Measurements from ENCODE around the gene DCST2.

Gene DCST2

DNA sequence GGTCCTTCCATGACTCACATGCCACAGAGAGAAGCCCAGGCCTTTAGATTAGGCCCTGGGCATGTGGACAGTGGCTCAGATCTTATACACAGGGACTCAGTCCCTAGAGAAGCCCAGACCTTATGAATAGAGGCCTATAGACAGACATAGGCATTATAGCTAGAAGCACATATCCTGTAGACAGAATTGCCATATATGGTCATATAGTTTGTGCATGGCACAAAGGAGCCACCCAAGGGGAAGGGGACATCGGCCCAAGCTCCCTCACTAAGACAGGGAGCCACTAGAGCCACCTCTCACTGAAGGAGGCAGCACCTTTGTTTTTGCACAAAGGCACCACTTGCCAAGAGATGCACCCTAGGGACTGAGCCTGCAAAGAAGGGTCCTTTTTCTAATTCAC, 42.8 kb upstream of the DCST2 start:
- H3K9ac ChIP-seq (ENCODE audit: low read depth, low read length) = no peak overlapping the region
- H3K9me3 ChIP-seq (ENCODE audit: control insufficient read depth, insufficient read depth, low read length) = no peaks in the 10 kb centered on the region
- peaks cover 19% of the 10 kb centered on the region for H3K4me1 ChIP-seq (ENCODE audit: control insufficient read depth, insufficient read depth, low read length)

DNA sequence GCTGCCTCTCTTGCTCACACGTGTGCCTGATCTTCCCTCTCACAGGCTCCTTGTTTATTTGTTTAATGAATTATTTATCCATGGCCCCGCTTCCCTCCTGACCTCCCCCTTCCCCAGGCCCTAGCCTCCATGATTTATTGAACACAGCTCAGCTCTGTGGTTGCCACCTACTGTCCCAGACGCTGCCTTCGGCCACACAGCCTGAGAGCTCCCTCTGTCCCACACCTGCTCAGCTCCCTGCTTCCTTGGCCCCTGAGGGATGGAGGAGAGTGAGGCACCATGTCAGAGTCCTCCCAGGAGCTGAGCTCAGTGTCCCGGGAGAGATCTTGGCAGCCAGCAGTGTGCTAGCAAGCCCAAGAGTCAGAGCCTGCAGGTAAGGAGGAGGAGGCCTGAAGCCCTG, 42.0 kb upstream of the DCST2 start:
- Histone ChIP-seq H3K4me1 (ENCODE audit: control insufficient read depth, insufficient read depth, low read length) (peaks cover 17% of the 10 kb centered on the region), H3K9me3 (ENCODE audit: control insufficient read depth, insufficient read depth, low read length) (no peaks in the 10 kb centered on the region), H3K4me3 (ENCODE audit: low read depth, low read length) (no peak overlapping the region), H3K27me3 (ENCODE audit: control insufficient read depth, insufficient read depth, low read length) (peaks cover 78% of the 10 kb centered on the region), H3K36me3 (ENCODE audit: control insufficient read depth, insufficient read depth, low read length) (no peaks in the 10 kb centered on the region), H3K9ac (ENCODE audit: low read depth, low read length) (no peak overlapping the region)

More for the DNA sequence above, 42.8 kb upstream of the DCST2 start:
- H3K36me3 ChIP-seq (ENCODE audit: control insufficient read depth, insufficient read depth, low read length) = no peaks in the 10 kb centered on the region
- H3K27me3 ChIP-seq (ENCODE audit: control insufficient read depth, insufficient read depth, low read length) = peaks cover 79% of the 10 kb centered on the region
- H3K4me3 ChIP-seq (ENCODE audit: low read depth, low read length) = no peak overlapping the region

DNA sequence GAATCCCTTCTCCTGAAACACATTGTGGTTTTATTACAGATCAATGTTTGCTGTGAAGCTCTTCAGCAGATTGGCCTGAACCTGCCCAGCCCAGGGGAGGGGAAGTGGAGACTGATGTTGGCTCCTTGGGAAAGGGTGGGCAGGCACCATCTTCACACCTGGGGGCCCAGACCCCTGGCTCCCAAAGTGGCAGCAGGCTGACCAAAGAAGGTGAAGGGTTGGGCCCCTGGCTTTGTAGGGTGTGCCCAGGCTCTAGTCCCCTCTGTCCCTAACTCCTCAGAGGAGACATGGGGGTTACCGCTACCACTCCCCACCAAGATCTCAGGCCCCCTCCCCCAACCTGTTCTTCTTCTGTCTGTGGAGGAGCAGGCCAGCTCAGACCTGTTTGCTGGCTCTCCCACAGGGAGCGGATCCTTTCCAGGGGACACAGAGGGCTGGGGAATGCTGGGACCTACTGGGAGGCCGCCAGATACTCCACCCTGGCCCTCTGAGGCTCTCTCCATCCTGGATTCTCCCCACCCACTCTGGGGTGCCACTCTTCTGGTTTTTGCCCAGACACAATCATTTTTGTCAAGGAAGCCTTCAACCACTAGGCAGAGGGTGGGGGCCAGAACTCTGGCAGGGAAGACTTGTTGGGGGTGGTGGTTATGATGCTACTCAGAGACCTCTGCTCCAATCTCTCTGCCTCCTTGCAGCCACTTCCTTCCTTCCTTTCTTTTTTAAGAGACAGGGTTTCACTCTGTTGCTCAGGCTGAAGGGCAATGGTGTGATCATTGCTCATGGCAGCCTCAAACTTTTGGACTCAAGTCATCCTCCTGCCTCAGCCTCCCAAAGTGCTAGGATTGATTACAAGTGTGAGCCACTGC, 40.0 kb upstream of the DCST2 start:
- Histone ChIP-seq H3K9me3 (ENCODE audit: control insufficient read depth, insufficient read depth, low read length) (no peaks in the 10 kb centered on the region), H3K27me3 (ENCODE audit: control insufficient read depth, insufficient read depth, low read length) (peaks cover 67% of the 10 kb centered on the region), H3K36me3 (ENCODE audit: control insufficient read depth, insufficient read depth, low read length) (no peaks in the 10 kb centered on the region), H3K9ac (ENCODE audit: low read depth, low read length) (no peak overlapping the region), H3K4me3 (ENCODE audit: low read depth, low read length) (no peak overlapping the region), H3K4me1 (ENCODE audit: control insufficient read depth, insufficient read depth, low read length) (peaks cover 17% of the 10 kb centered on the region)

DNA sequence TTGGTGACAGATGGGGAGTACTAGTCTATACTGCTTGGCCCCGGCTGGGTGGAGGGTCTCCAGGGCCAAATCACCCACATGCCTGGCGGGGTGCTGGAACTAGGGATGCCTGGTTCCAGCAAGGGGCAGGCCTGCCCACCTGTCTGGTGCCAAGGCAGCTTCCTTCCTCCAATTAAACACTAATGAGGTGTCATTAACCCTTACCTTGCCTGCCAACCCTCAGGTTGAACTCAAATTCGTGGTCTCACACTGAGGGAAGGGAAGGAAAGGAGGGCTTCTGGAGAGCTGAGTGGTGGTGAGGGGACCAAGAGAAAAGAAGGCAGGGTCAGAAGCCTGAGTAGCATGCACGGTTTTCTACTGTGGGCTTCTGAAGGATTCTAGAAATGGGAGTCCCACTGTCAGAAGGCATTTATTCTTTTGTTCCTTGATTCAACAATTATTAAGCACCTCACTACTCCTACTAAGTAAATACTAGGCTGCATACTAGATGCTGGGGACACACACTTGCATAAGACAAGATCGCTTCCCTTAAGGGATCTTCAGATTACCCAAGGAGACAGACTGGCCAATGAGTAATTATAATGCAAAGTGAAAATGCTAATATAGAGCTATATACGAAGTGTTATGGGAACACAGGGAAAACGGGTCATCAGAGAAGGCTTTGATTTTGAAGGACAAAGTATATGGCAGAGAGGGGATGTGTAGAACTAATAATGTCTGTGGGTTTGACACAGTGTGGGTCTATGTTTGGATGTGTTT, 39.1 kb upstream of the DCST2 start:
- Histone ChIP-seq H3K36me3 (ENCODE audit: control insufficient read depth, insufficient read depth, low read length) (no peaks in the 10 kb centered on the region), H3K9ac (ENCODE audit: low read depth, low read length) (no peak overlapping the region), H3K4me3 (ENCODE audit: low read depth, low read length) (peak overlapping the region; percentile 5), H3K9me3 (ENCODE audit: control insufficient read depth, insufficient read depth, low read length) (no peaks in the 10 kb centered on the region), H3K27me3 (ENCODE audit: control insufficient read depth, insufficient read depth, low read length) (peaks cover 59% of the 10 kb centered on the region), H3K4me1 (ENCODE audit: control insufficient read depth, insufficient read depth, low read length) (peaks cover 17% of the 10 kb centered on the region)

DNA sequence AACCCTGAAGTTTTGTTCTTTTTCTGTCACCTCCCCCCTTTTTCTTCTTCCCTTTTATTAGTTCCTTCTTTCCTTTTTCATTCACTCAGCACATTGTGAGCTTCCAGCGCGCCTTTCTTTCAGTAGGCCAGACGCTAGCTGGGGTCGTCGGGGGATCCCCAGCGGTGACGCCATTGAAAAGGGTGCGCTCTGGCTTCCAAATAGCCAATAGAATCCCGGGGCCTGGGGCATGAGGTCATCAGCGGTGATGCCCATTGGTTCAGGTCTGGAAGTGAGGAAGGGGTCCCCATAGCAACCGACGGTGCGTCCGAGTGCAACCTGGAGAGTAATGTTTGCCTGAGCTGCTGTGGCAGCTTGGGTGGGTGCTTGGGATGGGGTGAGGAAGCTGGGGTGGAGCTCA, 38.1 kb upstream of the DCST2 start:
- Histone ChIP-seq H3K27me3 (ENCODE audit: control insufficient read depth, insufficient read depth, low read length) (peaks cover 49% of the 10 kb centered on the region), H3K9me3 (ENCODE audit: control insufficient read depth, insufficient read depth, low read length) (no peaks in the 10 kb centered on the region), H3K4me3 (ENCODE audit: low read depth, low read length) (peak overlapping the region; percentile 72), H3K4me1 (ENCODE audit: control insufficient read depth, insufficient read depth, low read length) (peaks cover 17% of the 10 kb centered on the region), H3K9ac (ENCODE audit: low read depth, low read length) (no peak overlapping the region), H3K36me3 (ENCODE audit: control insufficient read depth, insufficient read depth, low read length) (peaks cover 4% of the 10 kb centered on the region)

DNA sequence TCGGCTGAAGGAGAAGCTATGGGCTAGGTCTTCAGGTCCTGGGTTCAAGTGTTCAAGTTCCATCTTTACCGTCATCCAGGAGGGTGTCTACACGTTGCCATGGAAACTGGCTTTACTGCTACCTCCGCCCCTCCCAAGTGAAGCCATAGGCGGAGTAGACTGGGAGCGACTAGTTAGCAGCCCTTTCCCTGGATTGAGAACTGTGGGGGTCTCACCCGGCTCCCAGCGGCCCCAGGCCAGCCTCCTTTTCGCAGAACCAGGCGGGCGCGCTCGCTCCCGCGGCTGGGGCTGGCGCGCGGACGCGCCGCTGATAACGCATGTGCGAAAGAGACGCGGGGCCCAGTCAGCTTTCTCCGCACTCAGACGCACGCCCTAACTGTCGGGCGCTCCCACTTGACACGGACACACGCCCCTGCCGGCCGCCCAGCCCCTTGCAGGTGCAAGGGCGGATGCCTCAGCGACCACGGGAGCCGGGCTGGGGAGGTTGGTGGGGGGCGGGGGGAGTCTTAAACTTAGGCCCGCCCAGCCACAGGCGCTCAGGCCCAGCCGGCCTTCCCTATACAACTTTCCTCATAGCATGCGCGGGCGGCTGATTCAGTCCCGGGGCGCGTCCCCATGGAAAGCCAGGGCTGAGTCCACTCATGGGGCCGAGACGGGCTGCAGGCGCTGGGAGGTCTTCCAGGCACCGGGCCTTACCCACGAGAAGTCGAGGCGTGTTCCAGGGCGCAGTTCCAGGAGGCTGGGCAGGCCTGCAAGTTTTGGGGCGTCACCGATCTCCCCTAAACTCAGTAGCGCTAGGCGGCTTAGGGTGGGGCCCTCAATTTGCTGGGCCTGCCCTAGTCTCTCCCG, 37.4 kb upstream of the DCST2 start:
- no peaks in the 10 kb centered on the region for H3K9me3 ChIP-seq (ENCODE audit: control insufficient read depth, insufficient read depth, low read length)
- H3K27me3 ChIP-seq (ENCODE audit: control insufficient read depth, insufficient read depth, low read length) = peaks cover 42% of the 10 kb centered on the region
- peaks cover 7% of the 10 kb centered on the region for H3K36me3 ChIP-seq (ENCODE audit: control insufficient read depth, insufficient read depth, low read length)
- H3K4me1 ChIP-seq (ENCODE audit: control insufficient read depth, insufficient read depth, low read length) = peaks cover 17% of the 10 kb centered on the region
- peak overlapping the region; percentile 72 for H3K4me3 ChIP-seq (ENCODE audit: low read depth, low read length)
- H3K9ac ChIP-seq (ENCODE audit: low read depth, low read length) = no peak overlapping the region

DNA sequence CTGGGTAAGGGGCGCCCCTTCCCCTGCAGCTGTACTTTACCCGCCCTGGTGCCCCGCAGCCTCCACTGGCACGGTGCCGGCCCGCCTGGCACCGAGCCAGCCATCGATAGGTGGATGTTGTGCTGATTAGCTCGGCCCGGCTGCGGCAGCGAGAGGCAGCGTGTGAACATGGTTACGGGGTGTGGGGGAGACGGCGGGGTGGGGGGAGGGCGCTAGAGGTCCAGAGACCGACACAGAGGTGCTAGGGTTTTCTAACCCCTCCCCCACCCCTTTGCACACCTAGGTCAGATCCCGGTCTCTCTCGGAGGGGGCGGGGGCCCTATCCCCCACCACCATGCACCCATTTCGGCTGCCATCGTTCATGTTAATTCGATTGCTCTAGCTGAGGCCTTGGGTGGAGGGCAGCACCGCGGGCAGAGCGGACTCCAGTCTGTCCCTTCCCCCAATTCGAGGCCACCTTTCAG, 36.6 kb upstream of the DCST2 start:
- peak overlapping the region; percentile 72 for H3K4me3 ChIP-seq (ENCODE audit: low read depth, low read length)
- no peak overlapping the region for H3K9ac ChIP-seq (ENCODE audit: low read depth, low read length)
- peaks cover 17% of the 10 kb centered on the region for H3K4me1 ChIP-seq (ENCODE audit: control insufficient read depth, insufficient read depth, low read length)

DNA sequence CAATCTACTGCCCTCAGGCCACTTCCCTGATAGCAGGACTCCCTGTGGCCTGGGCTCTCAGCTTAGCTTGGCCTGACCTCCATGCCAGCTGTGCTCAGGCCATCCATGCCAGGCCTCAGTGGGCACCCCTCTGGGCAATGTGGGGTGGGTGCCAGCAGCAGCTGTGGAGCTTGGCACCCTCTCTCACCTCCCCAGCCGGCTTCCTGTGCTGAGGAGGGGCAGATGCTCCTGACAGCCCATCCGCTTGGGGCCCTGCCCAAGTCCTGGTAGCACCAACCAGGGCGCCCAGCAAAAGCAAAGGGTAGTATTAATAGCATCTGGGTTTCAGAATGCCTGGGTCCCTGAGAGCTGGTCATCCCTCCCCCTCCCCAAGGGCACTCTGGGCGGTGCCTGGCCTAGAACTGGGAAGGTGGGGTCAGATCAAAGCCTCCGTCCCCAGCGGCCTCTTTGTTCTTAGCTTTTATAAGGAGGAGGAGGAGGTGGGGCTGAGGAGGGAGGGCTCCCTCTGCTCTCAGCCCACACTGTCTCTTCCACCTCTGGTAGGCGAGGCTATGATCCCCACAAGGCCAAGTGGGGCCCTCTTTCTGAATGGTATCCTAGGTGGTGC, 36.1 kb upstream of the DCST2 start:
- Histone ChIP-seq H3K27me3 (ENCODE audit: control insufficient read depth, insufficient read depth, low read length) (peaks cover 31% of the 10 kb centered on the region), H3K9me3 (ENCODE audit: control insufficient read depth, insufficient read depth, low read length) (no peaks in the 10 kb centered on the region), H3K9ac (ENCODE audit: low read depth, low read length) (no peak overlapping the region), H3K4me3 (ENCODE audit: low read depth, low read length) (peak overlapping the region; percentile 72), H3K4me1 (ENCODE audit: control insufficient read depth, insufficient read depth, low read length) (peaks cover 21% of the 10 kb centered on the region), H3K36me3 (ENCODE audit: control insufficient read depth, insufficient read depth, low read length) (peaks cover 7% of the 10 kb centered on the region)

More for the DNA sequence above, 36.6 kb upstream of the DCST2 start:
- H3K9me3 ChIP-seq (ENCODE audit: control insufficient read depth, insufficient read depth, low read length) = no peaks in the 10 kb centered on the region
- peaks cover 37% of the 10 kb centered on the region for H3K27me3 ChIP-seq (ENCODE audit: control insufficient read depth, insufficient read depth, low read length)
- peaks cover 7% of the 10 kb centered on the region for H3K36me3 ChIP-seq (ENCODE audit: control insufficient read depth, insufficient read depth, low read length)

DNA sequence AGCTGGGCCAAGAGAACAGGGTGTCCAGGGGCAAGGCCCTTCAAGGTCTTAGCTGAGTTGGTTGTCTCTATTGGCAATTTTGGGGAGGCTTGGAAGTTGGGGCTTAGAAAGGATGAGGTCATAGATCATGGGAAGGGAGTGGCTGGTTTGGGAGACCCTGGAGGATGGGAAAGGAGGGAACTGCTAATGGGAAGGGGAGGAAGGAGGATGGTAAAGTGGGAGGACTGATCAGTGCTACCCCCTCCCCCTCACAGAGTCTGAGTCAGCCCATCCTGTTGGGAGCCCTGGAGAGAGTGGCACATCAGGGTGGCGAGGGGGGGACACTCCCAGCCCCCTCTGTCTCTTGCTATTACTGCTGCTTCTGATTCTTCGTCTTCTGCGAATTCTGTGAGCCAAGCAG, 35.0 kb upstream of the DCST2 start:
- Histone ChIP-seq H3K4me3 (ENCODE audit: low read depth, low read length) (no peak overlapping the region), H3K4me1 (ENCODE audit: control insufficient read depth, insufficient read depth, low read length) (peaks cover 24% of the 10 kb centered on the region), H3K9ac (ENCODE audit: low read depth, low read length) (no peak overlapping the region), H3K36me3 (ENCODE audit: control insufficient read depth, insufficient read depth, low read length) (peaks cover 7% of the 10 kb centered on the region), H3K27me3 (ENCODE audit: control insufficient read depth, insufficient read depth, low read length) (peaks cover 24% of the 10 kb centered on the region), H3K9me3 (ENCODE audit: control insufficient read depth, insufficient read depth, low read length) (no peaks in the 10 kb centered on the region)

DNA sequence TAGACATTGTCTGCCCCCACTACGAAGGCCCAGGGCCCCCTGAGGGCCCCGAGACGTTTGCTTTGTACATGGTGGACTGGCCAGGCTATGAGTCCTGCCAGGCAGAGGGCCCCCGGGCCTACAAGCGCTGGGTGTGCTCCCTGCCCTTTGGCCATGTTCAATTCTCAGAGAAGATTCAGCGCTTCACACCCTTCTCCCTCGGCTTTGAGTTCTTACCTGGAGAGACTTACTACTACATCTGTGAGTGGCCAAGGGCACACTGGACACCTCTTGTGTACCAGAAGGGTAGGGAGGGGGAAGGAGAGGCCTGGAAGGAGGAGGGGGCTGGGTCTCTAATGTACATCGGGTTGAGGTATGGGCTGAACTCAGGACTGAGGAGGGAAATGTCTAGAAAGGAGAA, 33.2 kb upstream of the DCST2 start:
- Histone ChIP-seq H3K4me1 (ENCODE audit: control insufficient read depth, insufficient read depth, low read length) (peaks cover 7% of the 10 kb centered on the region), H3K4me3 (ENCODE audit: low read depth, low read length) (no peak overlapping the region)

DNA sequence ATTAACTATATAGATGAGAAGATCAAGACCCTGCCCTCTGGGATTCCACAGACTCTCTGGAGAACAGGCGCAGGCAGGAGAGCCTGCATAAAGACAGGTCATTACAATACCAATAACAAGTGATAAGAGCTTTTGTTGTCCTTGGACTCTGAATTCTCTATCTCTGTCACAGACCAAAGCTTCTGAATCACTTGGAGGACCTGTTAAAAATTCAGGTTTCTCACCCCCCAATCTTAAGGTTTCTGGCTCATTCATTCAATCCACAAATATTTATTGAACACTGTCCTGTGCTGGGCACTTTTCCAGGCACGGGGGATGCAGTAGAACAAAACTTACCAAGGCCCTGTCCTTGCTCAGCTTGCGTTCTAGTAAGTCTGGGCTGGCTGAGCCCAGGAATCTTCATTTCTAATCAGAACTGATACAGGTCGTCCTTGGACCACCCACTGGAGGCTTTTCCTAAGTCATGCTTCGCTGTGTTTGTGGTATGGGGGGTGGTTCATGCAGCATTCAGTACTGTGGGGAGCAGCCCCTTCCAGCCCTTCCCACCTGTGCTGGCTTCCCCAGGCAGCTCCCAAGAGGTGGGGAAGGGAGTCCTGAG, 31.4 kb upstream of the DCST2 start:
- Histone ChIP-seq H3K36me3 (ENCODE audit: control insufficient read depth, insufficient read depth, low read length) (peaks cover 7% of the 10 kb centered on the region), H3K4me3 (ENCODE audit: low read depth, low read length) (peak overlapping the region; percentile 85), H3K9me3 (ENCODE audit: control insufficient read depth, insufficient read depth, low read length) (no peaks in the 10 kb centered on the region), H3K4me1 (ENCODE audit: control insufficient read depth, insufficient read depth, low read length) (peaks cover 7% of the 10 kb centered on the region), H3K27me3 (ENCODE audit: control insufficient read depth, insufficient read depth, low read length) (no peaks in the 10 kb centered on the region), H3K9ac (ENCODE audit: low read depth, low read length) (no peak overlapping the region)

More for the DNA sequence above, 33.2 kb upstream of the DCST2 start:
- Histone ChIP-seq H3K9ac (ENCODE audit: low read depth, low read length) (no peak overlapping the region), H3K36me3 (ENCODE audit: control insufficient read depth, insufficient read depth, low read length) (peaks cover 7% of the 10 kb centered on the region), H3K9me3 (ENCODE audit: control insufficient read depth, insufficient read depth, low read length) (no peaks in the 10 kb centered on the region), H3K27me3 (ENCODE audit: control insufficient read depth, insufficient read depth, low read length) (peaks cover 9% of the 10 kb centered on the region)
